T1000 (cell line): ENCODE data around the gene NAT8L.
"Not testable (repeated sequence)": the region's sequence is repeated elsewhere in the genome, so short reads cannot be mapped to it uniquely, and the experiment has no call there.

Experiments used
- DNase-seq: peaks from one replicate; lab custom pipeline; 2025; ENCODE audit warnings: mixed read lengths; lab: John Stamatoyannopoulos, UW

NAT8L gene, protein sequence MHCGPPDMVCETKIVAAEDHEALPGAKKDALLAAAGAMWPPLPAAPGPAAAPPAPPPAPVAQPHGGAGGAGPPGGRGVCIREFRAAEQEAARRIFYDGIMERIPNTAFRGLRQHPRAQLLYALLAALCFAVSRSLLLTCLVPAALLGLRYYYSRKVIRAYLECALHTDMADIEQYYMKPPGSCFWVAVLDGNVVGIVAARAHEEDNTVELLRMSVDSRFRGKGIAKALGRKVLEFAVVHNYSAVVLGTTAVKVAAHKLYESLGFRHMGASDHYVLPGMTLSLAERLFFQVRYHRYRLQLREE

DNA sequence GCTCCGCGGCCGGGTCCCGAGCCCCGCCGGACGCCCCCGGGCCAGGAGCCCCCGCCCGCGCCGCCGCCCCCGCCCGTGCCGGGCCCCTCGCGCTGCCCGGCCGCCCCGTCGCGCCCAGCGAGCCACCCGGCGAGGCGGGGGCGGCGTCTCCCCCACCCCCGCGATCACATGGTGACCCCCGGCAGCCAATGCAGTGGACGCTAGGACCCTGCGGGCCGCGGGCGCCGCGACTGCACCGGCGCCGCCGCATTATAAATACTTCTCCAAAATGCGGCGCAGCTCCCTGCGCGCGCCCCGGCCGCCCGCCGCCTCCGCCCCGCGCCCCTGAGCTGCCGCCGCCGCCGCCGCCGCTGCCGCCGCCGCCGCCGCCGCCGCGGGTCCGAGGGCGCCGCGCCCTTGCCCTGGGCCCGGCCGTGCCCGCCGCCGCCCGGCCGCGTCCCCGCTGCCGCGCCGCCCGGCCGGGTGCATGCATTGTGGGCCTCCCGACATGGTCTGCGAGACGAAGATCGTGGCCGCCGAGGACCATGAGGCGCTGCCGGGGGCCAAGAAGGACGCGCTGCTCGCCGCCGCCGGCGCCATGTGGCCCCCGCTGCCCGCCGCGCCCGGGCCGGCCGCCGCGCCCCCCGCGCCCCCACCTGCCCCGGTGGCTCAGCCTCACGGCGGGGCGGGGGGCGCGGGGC, at the start of gene NAT8L:
Gene NAT8L, plus strand, starts transcription at position 282 of the 680 bp plus-strand sequence. Its CDS starts 185 bp downstream, at position 467.
- DNase-seq, result no peak

DNA sequence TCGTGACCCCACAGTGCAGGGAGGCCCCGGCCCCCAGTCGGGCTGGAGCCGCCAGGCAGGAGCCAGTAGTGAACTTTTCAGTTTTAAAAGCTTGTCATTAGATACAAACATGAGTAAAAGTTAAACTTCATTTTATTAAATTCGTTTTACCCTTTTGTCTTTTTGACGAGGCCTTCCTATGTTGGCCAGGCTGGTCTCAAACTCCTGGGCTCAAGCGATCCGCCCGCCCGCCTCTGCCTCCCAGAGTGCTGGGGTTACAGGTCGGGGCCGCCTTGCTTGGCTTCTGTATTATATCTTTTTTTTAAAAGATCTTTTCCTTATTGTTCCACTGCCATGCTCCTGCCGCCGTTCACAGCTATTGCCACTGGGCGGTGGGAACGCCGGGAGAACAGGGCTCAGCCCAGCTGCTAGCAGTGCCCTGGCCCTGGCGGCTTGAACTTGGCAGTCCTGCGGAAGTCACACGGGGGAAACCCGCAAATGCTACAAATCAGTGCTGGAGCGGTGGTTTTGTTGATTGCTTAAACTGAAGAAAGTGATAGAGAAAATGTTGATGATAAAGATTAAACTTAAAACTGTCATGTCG, 49.4 kb upstream of the NAT8L start:
- DNase-seq, result peak; percentile 37

DNA sequence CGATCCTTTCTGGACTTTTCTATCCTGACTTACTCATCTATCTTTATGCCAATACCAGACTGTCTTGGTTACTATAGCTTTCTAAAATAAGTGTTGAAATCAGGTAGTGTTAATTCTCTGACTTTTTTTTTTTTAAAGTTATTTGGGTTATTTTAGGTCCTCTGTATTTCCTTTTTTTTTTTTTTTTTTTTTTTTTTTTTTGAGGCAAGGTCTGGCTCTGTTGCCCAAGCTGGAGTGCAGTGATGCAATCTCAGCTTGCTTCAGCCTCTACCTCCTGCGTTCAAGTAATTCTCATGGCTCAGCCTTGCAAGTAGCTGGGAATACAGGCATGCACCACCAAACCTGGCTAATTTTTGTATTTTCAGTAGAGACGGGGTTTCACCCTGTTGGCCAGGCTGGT, 47.5 kb upstream of the NAT8L start:
- no peak for DNase-seq

DNA sequence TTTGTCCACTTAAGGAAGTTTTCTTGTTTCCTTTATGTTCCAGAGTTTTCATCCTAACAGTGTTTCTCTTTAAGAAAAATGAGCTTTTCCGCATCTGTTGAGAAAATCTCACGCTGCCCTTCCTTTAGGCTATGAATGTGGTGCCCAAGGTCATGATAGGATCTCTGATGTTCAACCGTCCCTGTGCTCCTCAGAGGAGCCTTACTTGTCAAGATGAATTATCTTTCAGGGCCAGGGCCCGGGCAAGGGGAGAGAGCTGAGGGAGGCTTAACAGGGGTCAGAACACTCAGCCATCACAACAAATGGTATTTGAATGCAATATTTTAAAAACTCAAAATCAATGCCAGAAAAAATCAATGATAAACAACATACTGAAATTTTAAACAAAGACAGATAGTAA, 44.1 kb upstream of the NAT8L start:
- no peak for DNase-seq

DNA sequence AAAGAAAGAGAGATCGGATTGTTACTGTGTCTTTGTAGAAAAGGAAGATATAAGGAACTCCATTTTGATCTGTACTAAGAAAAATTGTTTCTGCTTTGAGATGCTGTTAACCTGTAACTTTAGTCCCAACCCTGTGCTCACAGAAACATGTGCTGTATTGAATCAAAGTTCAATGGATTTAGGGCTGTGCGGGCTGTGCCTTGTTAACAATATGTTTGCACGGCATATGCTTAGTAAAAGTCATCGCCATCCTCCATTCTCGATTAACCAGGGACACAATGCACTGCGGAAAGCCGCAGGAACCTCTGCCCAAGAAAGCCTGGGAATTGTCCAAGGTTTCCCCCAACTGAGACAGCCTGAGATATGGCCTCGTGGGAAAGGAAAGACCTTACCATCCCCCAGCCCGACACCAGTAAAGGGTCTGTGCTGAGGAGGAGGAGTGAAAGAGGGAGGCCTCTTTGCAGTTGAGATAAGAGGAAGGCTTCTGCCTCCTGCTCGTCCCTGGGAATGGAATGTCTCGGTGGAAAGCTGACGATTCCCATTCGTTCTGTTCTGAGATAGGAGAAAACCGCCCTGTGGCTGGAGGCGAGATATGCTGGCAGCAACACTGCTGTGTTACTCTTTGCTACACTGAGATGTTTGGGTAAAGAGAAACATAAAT, 37.6 kb upstream of the NAT8L start:
- not testable (repeated sequence) for DNase-seq

DNA sequence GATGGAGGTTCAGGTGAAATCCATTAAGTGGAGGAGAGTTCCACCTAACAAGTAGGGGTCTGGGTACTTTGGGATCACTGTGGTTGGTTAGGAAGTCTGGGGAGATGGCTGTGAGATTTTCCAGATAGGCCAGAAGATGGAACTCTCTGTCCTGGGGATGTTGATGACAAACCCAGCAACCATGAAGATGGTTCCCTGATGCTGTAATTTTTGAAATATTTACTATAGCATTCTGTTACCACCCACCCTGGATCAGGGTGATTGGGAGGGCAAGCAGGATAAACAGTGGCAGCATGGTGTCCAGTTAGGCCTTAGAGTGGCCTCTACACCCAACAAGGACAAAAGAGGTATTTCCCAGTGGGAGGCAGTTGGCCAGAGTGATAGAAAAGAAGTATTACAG, 34.4 kb upstream of the NAT8L start:
- no peak for DNase-seq

DNA sequence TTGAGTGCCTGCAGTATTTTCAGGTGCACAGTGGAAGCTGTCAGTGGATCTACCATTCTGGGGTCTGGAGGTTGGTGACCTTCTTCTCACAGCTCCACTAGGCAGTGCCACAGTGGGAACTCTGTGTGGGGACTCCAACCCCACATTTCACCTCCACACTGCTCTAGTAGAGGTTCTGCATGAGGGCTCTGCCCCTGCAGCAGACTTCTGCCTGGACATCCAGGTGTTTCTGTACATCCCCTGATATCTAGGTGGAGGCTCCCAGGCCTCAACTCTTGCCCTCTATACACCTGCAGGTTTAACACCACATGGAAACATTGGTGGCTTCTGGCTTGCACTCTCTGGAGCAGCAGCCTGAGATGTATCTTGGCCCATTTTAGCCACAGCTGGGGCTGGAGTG, 33.3 kb upstream of the NAT8L start:
- DNase-seq, result no peak

DNA sequence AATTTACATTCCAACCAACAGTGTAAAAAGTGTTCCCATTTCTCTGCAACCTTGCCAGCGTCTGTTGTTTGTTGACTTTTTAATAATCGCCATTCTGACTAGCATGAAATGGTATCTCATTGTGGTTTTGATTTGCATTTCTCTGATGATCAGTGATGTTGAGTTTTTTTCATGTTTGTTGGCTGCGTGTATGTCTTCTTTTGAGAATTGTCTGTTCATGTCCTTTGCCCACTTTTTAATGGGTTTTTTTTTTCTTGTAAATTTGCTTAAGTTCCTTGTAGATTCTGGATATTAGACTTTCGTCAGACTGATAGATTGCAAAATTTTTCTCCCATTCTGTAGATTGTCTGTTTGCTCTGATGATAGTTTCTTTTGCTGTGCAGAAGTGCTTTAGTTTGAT, 32.0 kb upstream of the NAT8L start:
- not testable (repeated sequence) for DNase-seq

DNA sequence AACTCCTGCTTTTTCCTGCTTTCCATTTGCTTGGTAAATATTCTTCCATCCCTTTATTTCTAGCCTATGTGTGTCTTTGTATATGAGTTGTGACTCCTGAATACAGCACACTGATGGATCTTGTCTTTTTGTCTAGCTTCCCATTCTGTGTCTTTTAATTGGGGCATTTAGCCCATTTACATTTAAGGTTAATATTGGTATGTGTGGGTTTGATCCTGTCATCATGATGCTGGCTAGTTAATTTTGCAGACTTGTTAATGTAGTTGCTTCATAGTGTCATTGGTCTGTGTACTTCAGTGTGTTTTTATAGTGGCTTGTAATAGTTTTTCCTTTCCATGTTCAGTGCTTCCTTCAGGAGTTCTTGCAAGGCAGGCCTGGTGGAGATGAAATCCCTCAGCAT, 28.0 kb upstream of the NAT8L start:
- not testable (repeated sequence) for DNase-seq

DNA sequence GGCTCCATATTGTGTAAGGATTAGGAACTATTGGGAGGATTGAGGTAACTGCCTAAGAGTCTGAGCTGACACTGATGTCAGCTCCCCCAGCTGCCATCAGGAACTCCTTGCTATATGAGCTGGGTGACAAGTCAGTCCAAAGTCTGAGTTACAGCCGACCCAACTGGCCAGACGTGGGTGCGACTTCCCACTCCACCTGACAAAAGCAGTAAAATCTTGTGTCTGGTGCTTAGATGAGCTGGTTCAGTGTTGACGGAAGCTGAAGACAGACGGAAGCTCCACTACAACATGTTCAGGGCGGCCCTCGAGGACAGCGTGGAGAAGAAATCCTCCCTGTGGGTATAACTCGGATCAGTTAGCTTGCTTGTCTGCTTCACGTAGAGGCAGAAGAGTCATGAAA, 22.8 kb upstream of the NAT8L start:
- DNase-seq, result no peak

DNA sequence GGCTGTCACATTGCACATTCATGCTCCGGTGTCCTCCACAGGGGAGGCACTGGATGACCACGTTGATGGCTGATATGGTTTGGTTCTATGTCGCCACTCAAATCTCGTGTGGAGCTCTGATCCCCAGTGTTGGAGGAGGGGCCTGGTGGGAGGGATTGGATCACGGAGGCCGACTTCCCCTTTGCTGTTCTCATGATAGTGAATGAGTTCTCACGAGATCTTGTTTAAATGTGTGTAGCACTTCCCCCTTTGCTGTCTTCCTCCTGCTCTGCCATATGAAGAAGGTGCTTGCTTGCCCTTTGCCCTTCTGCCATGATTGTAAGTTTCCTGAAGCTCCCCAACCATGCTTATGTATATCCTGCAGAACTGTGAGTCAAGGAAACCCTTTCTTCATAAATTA, 22.3 kb upstream of the NAT8L start:
- no peak for DNase-seq

DNA sequence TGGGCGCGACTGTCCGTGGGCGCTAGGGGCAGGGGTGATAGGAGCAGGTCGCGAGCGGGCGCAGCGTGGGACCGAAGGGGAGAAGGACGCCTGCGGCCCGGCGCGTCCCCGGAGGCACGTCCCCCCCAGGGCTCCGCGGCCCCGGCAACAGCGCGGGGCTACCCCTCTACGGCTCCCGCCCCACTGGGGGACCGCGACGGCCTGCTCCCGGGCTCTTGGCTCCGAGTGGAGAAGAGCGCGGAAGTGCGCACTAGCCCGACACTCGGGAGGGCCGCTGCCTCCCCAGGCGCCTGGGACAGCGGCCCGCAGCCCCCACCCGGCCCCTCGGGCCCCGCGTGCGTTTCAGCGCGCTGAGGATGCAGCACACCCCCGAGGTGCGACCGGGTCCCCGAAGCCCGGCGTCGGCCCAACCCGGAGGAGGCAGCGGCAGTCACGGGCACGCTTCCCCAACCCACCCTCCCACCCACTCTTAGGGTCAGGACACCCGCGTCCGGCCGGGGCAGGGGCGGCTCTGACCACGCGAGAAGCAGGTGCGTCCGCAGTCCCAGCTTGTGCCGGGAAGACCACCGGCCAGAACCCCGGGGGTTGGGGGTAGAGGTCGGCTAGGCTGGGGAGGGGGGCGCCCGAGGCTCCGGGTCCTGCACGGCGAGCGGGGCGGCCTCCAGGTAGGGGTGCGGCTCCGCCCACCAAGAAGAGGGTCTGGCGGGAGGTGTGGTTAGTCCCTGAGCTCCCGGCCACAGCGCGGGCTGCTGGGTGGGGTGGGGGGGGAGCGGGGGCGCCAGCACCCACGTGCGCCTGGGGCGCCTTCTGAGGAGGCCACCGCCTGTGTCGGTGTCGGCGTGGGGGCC, 18.5 kb upstream of the NAT8L start:
- no peak for DNase-seq

DNA sequence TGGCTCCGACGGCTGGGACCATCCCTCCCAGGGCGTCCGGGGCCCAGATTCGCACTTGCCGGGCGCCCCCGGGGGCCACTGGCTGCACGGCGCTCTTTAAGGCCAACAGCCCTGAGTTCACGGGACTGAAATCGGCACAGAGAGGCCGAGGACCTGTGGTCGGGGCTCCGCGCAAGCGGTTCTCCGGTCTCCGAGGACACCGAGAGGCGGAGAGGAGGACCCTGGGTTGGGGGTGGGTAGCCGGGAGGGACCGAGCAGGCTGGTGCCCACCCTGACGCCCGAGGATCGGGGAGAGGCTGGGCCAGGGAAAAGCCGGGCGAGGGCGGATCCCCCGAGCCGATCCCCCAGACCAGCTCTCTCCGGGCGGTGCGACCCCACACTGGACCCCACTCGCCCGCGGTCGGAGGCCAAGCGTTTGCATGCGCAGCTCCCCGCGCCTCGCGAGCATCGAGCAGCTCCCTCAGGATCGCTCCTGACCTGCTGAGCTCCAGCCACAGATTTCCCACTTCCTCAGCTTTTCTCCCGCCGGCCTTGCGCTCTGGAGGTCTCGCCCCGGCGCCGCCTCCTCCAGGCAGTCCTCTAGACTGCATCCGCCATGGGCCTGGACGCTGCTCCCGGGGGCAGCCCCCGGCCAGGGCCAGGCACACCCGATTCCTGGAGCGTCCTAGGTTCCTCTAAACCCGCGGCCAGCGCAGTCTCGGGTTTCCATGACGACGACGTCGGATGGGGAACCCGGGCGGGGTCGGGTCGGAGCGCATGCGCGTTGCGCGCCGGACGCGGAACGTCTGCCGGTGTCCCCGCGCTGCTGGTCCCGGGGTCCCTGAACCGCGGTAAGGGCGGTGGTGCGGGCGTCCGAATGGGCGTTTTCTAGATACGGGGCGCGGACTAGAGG, 17.6 kb upstream of the NAT8L start:
- peak; percentile 83 for DNase-seq

DNA sequence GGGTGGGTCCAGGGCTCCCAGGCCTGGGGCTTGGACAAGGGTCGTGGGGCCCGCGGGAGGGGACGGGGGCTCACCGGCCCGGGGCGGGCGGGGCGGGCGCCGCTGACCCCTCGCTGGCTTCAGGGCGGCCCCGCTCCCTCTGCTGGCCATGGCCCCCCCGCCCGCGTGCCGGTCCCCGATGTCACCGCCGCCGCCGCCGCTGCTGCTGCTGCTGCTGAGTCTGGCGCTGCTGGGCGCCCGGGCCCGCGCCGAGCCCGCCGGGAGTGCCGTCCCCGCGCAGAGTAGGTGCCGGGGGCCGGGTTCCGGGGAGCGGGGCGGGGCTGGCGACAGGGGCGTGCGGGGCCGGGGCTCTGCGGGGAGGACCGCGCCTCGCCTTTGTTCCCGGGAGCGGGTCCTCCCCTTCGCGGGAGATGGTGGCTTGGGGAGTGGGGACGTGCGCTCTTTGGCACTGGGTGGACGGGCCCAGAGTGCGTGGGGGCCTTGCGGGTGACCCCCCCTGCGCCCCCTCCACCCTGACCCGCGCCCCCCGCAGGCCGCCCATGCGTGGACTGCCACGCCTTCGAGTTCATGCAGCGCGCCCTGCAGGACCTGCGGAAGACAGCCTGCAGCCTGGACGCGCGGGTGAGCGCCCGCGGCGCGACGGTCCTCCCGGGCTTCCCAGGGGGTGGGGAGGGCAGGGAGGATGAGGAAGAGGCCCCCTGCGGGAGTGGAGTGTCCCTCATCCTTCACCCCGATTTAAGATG, 16.8 kb upstream of the NAT8L start:
- DNase-seq, result no peak

DNA sequence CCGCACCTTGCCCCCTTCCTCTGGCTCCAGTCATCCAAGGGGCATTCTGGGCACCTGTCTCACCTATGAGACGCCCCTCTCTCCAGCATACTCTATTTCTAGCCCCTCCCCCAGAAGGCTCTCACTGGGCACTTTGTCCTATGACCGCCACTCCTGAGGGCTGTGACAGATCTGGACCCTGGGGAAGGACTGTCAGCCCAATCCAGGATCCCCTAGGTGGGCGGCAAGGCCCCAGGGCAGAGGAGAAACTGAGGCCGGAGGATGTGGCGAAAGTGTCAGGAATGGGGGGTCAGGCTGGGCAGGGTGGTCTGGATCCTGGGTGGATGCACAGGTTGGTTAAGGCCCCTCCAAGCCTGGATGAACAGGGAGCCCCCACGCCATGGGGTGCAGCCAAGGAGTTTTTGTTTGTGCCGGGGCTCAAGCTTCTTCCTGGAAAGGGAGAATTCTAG, 16.2 kb upstream of the NAT8L start:
- DNase-seq, result no peak

DNA sequence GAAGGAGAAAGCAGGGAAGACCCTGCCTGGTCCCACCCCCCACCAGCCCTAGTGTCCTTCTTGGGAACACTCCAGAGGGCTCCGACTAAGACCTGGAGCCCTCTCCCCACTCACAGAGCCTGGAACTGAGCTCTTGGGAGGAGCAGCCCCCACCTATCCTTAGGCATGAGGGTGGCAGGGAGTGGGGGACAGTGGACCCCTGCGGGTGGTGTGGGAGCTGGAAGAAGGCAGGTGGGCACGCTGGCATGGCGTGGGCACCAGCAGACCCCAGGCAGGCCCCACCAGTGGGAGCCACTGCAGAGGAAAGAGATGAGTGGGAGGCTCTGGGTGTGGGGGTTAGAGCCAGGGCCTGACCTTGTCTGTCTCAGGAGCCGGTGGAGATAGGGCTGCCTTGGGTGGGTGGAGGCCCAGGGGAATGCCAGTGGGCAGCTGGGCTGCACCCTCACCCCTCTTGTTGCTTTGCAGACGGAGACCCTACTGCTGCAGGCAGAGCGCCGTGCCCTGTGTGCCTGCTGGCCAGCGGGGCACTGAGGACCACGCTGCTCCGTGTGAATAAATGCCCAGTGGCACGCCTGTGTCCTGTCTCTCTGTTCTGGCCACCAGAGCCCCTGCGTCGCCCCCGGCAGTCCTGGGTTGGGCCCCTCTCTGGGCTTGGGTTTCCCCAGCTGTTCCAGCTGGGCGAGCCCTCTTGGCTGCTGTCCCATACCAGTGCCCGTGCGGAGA, 15.6 kb upstream of the NAT8L start:
- no peak for DNase-seq

DNA sequence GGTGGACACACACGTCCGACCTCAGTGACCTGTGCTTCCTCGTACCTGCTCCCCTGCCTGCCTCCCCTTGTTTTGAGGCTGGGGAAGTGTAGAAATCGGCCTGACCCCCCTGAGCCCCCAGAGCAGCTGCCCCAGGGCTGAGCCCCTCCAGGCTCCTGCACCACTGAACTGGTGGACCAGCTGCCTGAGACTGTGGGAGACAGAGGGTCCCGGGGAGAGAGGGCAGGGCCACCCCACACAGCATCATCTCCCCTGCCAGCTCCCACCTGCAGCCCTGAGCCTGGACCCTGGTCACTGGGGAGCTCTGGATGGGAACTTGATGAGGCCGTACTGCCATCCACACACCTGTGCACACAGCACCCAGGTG, 15.0 kb upstream of the NAT8L start:
- DNase-seq, result no peak

DNA sequence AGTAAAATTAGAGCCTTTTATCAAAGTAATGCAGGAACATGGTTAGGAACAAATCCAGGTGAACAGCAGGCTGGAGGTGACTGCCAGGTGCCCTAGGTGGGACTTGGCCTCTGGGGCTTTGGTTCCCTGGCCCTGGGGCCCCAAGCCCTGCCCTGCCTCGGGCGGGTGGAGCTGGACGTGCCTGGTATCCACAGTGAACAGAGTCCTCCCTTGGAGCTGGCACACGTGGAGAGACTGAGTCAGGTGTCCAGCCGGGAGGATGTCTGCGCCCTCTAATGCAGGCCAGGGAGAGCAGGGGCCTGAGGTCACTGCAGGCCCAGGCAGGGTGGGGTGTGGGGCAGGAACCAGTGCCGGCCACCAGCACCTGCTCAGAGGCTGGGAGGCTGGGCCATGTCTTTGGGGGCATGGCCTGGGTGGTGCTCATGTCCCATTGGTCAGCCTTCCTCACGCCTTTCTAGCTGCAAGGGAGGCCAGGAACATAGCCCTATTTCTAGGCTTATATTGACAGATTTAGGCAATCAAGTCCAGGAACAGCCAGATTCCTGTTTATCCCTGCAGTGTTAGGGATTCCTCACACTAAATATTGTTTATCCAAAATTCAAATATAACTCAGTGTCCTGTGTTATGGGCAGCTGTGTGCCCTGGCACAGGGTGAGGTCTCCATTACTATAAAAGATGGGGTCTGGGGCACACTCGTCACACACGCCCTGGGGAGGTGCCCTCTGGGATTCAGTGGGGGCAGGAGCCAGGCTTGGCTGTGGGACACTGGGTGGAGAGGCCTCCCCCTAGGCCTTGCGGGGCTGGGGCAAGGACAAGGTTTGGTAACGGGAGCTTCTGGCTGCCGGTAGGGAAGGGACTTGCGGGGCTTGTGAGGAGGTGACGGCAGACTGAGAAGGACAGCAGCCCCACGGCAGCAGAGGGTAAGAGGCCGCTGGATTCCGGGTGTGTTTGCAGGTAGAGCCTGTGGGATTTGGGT, 14.3 kb upstream of the NAT8L start:
- no peak for DNase-seq
